Eye (tissue), 1 donor: ENCODE measurements around the gene HS1BP3.

ENCODE experiments used
- DNase-seq: peaks from one replicate; pipeline ENCODE4 v3.0.0-alpha.2; 2015

The HS1BP3 gene, protein sequence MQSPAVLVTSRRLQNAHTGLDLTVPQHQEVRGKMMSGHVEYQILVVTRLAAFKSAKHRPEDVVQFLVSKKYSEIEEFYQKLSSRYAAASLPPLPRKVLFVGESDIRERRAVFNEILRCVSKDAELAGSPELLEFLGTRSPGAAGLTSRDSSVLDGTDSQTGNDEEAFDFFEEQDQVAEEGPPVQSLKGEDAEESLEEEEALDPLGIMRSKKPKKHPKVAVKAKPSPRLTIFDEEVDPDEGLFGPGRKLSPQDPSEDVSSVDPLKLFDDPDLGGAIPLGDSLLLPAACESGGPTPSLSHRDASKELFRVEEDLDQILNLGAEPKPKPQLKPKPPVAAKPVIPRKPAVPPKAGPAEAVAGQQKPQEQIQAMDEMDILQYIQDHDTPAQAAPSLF

DNA sequence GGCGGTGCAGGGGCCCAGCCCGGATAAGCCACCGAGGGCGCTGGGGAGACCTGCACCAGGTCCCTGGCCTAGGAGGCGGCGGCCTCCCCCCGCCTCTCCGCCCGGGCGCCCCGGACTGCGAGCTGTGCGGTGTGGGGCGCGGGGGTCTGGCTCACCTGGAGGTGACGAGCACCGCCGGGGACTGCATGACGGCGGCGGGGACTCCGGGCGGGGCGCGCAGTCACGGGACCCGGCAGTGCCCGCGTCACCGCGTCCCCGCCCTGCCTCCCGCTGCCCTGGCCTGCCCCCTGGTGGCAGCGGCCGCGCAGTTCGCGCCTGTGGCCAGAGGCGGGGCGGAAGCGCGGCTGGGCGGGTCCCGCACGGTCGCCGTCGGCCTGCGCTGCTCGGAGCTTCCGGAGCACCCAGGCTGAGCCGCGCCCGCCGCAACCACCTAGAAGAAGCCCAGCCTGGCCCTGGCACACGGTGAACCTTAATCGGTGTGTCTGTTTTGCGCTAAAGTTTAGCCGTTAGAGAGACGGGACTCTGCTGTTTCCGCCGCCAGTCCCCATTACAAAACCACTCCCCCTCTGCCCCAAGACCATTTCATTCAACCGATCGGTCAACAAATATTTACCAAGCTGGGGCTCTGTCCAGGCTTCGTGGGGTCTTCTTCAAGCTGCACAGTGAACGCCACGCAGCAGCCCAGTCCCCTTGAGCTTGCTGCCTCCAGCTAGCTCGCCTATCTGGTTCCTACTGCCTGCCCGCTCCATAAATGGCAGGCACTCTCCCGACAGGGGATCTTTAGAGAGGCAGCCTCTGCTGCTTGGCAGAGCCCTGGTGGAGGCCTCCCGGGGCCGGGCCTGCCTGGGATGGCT is at the start of gene HS1BP3:
Gene HS1BP3 (minus strand): TSS at position 222 of the 854 bp plus-strand sequence. CDS start 35 bp downstream, at position 187.
- peak; percentile 94 for DNase-seq

DNA sequence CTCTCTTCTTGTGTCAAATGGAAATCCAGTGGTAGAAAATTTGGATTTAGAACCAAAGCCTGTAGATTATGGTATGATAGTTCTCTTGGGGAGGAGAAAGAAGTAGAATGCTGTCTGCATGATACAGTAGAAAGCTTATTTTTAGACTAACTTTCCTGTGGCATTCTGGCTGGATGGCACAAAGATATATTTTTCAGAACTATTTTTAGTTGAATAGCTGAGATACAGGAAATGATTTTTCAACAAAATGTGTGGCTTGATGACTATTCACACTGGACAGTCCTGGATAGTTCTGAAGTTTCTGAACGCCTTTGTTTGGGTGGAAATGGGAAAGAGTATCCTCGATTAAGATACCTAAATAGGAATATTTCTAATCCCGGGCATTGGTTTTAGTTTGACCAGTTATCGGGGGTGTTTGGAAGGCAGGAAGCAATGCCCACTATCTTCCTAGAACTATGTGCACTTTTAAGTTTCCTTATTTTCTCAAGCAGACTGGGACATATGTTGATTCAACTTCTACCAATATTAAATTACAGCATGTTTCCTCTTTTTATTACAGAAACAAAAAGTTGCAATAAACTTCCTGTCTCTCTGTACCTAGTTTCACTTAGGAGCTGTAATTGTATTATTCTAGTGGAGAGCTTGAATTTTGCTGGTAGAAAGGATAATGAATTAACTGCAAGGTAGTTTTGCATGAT is 48.2 kb upstream of the HS1BP3 start:
- DNase-seq, result no peak

DNA sequence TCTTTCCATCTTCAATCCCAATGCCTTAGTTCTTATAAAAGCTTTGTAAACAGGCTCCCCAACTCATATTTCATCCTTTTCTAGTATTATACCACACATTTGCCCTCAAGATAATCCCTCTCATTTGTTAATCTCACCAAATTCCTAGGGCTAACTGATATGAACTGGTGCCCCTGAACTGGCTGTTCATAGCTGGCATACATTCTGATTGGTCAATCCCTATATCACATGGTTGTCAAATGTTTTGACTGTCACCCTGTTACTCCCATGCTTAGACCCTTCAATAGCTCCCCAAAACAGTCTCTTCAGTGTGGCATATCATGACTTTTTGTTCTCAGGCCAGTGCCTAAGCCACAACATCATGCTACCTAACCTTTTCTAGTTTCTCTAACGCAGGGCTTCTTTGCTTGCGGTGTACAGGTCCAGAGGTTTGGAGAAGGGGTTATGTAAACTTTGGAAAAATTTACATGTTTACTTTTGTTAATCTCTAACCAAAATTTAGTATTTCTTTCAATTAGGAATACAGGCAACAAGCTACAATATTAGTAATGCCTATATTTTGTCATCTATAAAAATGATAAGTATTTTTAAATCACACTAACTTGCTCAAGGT is 46.5 kb upstream of the HS1BP3 start:
- no peak for DNase-seq

DNA sequence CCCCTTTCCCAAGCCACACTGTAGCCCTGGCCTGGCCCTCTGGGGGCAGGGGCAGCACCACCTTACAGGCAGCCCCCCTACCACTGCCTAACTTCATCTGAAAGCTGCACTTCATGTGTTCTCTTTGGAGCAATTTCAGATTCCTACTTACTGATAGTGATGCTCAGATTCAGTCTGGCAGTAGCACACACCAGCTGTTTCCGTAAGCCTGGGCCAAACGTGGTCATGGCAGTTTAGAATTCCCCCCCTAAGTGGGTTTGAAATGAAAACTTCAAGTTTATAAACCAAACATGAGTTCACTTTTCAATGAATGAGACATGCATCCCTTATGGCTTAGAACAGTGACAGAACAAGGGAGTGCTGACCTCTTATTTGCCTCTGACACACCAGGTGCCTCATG is 45.5 kb upstream of the HS1BP3 start:
- DNase-seq, result peak; percentile 5

DNA sequence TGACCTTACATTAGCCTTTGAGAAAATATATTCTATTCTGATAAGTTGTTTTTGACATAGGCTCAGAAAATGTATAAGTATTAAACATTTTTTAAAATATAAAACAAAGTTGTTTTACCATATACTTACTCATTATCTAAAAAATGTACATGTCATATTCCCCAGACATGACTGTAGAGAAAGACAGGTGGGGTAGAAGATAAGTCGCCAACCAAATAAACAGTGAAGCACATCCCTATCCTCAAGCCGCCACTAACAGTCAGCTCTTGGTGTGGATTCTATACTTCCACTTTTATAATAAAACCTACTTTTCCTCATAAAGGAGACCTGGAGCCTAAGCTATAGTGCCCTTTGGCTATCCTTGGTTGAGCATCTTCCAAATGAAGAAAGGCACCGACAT is 42.4 kb upstream of the HS1BP3 start:
- DNase-seq, result no peak

DNA sequence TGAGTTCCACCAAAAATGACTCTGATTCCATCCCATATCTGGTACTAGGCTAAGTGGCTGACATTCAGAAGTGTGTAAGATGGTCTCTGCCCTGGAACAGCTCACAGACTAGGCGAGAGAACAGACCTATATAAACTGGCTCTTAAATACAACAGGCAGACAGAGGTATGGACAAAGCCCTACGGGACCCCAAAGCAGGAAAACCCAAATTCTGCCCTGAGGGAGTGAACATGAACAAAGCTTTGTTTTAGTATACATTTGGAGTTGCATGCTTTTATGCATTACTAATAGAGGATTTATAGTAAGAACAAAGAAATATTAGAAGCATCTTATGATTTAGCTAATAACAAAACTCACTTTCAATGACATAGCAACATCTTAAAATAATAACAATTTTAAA is 41.2 kb upstream of the HS1BP3 start:
- no peak for DNase-seq

DNA sequence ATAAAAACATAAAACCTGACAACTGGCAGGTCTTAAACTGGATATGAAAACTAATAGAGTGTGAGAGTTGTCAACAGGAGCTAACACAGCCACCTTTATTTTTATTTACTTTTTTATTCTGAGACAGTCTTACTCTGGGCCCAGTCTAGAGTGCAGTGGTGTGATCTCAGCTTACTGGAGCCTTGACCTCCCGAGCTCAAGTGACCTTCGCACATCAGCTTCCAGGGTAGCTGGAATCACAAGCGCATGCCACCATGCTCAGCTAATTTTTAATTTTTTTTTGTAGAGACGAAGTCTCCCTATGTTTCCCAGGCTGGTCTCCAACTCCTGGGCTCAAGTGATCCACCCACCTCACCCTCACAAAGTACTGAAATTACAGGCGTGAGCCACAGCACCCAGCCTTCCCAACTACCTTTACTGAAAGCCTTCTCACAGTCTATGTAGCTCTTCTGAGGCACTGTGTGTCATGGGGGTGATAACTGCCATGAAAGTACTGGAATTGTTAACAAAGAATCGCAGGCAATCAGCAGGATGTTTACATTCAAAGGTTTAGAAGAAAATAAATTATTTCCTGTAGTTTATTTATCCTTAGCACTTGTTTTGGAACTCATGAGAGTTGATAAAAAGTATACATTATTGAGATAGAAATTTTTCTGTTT is 40.3 kb upstream of the HS1BP3 start:
- DNase-seq, result no peak

DNA sequence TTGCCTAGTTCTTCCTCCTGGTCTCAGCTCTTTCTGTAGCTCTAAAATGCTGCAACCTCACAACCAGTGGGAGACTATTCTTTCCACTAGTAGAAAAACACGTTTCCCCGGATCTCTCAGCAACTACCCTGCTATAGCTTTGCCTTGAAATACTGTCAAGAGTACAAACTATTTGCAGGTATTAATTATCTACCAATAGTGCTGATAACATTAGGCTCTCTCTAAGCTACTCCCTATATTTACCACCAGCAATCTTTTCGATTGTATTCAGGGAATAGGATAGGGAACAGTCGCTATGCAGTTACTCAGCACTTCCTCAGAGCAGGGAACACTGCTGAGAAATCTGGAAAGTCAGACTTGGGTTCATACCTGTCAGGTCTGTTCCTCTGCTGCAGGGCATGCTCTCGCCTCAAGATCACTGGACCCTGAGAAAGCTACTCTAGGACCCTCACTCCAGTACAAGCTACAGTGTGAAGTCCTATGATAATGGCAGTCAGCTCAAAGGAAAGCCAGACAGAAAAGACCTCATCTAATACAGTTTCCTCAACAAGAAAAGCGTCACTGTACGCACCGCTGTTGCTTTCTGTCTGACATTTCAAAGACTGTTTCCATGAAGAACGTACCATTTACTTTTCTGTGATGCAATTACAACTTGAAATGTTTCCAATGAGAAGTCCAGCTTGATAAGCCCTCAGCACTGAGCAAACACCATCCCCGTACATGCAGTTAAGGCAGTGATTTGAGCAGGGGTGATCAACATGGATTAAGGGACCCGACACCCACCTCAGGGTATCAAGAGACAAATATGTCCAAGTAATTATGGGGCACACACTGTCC is 38.7 kb upstream of the HS1BP3 start:
- DNase-seq, result no peak

DNA sequence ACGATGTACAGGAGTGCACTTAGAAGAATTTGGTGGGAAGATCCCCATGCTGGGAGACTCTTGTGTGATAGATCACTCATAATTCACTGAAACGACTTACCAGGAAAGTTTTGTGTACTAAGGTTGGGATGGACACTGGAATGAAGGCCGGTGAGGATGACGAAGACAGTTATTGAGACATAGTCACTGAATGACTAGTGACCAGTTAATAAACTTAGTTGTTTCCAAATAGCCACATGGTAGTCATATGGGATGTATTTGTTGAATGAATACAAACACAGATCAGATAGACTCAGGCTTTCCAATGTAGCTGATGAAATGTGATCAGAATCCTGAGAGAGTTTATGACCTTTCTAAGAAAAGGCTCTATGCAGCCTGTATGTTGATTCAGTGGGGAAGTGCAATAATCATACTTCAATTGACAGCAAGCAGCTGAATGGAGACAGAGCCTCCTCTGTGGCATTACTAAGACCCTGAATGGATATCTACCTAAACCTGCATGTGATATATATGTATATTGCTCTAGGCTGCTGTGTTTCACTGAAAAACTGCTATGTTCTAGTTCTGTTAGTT is 36.4 kb upstream of the HS1BP3 start:
- no peak for DNase-seq

DNA sequence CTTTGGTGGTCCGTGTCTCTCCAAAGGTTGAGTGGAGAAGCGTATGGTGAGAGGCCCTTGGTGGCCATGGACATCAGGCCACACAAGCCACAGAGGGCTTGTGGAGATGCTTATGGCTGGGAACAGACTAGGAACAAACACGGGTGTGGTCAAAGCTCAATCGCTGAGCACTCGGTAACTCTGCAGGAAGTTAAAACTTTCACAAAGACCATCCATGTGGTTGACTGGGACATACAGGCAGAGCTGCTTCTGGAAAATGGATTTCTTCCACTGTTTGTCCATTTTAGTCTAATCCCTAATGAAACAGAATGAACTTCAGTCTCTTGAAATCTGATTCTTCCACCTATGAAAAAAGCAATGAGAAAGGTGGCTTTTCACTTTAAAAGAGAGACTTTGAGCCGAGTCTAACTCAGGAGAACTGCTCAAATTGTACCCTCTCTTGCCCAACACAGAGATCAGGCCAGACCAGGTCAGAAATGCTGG is 33.7 kb upstream of the HS1BP3 start:
- DNase-seq, result no peak

DNA sequence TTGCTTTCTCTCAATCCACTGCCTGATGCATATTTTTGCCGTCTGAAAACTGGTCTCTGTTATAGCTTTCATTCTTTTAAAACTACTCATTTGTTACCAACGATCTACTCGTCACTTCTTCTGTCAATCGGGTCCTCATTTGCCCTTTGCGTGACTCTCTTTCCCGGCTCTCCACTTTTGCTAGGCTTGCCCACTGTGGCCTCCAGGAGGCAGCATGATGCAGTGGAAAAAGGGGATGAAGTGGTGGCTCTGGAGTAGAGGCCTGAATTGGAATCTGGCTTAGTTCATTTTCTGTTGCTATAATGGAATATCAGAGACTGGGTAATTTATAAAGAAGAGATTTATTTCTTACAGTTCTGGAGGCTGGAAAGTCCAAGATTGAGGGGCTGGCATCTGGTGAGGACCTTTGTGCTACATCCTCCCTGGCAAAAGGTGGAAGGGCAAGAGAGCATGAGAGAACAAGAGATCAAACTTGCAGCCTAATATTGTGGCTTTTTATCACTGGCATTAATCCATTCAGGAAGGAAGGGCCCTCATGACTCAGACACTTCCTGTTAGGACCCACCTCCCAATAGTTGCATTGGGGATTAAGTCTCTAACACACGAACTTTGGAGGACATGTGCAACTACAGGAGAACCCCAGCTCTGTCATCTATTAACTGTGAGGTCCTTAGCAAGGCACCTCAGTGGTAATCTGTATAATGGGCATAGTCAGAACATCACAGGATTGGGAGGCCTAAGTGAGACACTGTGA is 31.4 kb upstream of the HS1BP3 start:
- peak; percentile 47 for DNase-seq

DNA sequence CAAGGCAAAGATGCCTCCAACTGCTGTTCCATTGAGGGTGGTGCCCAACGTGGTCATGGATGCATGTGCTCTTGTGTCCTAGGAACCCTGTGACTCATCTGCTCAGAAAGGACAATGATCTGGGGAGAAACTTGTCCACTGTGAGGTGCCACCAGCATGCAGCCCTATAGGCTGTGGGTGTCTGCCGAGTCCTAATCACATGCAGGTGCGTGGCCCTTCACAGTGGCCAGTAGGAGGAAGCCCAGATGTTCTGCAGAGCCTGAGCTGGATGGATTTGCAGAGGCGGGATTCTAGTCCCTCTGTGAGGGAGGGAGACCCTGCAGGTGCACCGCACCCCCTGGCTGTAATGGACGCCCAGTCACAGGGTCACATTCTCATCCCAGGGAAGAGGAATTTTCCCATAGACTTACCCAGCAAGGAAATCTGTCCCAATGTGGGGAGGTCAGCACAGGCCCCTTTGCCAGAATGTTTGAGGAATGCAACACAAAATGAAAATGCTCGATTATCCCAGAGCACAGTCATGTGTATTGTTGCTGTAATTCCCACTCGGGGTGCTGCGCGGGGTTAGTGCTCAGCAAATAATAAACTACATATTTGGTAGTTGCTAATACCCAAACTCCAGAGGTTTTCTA is 30.0 kb upstream of the HS1BP3 start:
- DNase-seq, result no peak

DNA sequence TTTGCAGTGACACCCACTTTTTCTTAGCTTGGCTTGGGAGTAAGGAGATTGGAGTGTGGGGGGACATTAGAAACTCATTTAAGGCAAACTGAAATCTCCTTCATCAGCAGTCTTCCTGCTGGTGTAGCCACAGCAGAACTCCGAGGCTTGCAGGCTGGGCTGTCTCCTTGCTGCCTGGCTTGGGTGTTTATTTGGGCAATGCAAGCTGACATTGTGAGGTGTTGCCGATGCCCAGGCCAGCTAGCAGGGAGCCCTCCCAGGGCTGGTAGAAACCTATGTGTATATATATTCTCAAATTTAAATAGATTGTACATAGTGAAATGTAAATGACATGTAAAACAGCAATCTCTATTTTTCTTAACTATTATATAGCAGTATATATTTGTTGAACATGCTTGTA is 27.9 kb upstream of the HS1BP3 start:
- no peak for DNase-seq

DNA sequence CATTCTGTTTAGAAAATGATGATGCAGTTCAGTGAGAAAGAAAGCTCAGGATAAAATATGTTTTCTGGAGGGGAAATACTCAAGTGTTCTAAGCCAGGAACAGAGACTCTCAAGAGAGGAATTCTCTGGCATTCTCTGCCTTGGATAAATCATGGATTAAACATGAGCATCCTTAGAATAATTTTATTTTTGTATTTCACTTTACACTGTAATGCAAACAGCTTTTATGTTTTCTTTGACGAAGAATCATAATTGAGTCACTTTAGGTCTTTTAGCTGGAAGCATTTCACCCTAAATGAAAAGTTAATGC is 27.1 kb upstream of the HS1BP3 start:
- DNase-seq, result no peak

DNA sequence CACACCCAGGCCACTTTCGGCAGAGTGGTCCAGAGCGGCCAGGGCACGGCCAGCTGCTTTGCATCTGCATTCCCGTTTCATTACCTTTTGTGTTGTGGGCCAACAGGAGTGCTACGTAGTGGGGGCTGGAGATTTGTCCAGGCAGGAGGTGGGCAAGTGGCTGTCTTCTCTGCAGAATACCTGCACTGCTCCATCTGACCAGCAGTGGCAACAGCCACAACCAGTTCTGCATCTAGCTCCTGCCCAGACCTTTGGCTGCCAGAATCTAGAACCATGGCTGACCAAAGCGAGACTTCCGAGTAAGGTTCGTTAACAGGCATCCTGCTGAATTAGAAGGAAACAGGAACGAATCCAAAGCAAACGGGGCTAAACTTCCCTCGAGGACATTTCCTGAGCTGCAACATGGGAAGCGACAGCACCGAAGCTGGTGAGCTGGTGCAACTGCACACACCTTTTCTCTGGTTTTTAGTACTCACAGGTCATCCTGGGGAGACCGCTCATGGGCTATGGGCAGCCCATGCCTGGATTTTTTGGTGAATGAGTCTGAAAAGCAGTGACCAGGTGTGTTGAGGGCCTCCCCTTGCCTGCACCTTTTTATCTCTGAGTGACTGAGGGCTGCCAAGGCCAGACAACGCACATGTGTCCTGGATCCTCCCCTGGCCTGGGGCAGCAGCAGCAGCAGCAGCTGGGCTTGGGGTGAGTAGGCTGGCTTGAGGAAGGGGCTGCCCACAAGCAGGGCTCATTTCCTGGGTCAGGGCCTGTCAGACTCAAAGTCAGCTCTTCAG is 26.6 kb upstream of the HS1BP3 start:
- DNase-seq, result no peak

DNA sequence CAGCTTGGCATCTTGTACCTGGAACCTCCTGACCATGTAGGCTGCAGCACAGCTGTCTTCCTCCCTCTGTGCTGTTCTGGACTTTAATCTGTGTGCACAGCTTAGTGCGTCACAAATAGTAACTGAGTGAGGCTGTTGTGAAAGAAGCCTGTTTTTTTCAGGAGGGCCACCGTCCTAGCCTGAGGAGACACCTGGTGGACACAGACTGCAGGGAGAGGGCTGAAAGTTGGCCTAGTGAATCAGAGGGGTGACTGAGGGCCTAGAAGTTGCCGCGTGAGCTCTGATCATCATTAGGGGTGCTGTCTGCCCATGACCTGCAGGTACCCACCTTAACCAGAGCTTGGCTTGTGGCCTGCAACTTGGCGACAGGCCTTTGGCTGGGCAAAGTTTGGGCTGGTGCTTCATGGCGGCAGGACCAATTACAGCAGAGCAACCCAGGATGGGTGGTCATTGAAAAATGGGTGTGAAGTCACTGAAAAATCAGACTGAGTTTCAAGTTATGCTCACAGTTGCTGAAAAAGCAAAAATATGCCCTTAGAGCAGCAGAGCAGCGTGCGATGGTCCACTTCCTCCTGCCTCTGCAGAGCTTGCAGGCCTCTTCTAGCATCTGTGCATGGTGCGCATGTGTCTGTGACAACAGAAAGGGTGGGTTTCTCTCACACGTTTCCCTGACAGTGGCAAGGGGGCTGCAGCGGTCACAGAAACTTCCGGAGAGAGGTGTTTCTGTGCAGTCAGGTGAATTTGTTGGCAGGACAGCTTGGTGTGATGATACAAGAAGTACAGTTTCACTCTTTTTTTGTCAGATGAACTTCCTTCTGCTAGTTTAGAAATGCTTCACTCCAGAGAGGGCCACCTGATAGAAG is 25.7 kb upstream of the HS1BP3 start:
- no peak for DNase-seq

DNA sequence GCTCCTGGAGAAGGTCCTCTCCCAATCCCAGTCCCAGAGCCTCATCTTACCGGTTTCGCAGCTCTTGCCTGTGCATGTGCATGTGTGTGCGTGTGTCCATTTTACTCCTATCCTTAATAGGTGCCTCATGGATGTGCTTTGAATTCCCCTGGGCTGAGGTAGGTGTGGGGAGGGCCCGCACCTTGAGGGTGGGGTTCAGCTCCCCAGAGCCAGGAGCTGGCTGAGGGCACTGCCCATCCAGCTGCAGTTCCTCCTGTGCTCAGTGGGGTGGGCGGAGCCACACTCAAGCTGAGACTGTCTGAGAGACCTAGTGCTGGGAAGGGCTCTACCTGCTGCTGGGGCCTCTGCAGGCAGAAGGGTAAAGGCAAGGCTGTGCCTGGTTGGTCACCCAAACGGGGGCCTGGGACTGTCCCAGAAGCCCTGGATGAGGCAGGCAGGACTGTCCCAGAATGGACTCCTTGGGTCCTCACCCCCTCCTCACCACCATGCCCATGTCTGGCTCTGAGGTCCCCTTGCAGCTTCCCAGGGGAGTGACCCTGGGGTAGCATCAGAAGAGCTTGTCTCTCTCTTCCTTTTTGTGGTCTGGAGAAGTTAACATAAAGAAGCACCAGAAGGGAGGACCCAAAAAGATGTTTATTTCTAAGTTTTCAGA is 24.9 kb upstream of the HS1BP3 start:
- DNase-seq, result no peak
